Activated naive CD4-positive, alpha-beta T cell treated with anti-CD3 and anti-CD28 coated beads, Interleukin-2, amount 50 U/mL, for 16 hours (primary cell): Measurements from ENCODE around the gene PEMT.

Source experiments
- DNase-seq: peaks from one replicate; pipeline ENCODE4 v3.0.0-alpha.2; 2020

PEMT gene

DNA sequence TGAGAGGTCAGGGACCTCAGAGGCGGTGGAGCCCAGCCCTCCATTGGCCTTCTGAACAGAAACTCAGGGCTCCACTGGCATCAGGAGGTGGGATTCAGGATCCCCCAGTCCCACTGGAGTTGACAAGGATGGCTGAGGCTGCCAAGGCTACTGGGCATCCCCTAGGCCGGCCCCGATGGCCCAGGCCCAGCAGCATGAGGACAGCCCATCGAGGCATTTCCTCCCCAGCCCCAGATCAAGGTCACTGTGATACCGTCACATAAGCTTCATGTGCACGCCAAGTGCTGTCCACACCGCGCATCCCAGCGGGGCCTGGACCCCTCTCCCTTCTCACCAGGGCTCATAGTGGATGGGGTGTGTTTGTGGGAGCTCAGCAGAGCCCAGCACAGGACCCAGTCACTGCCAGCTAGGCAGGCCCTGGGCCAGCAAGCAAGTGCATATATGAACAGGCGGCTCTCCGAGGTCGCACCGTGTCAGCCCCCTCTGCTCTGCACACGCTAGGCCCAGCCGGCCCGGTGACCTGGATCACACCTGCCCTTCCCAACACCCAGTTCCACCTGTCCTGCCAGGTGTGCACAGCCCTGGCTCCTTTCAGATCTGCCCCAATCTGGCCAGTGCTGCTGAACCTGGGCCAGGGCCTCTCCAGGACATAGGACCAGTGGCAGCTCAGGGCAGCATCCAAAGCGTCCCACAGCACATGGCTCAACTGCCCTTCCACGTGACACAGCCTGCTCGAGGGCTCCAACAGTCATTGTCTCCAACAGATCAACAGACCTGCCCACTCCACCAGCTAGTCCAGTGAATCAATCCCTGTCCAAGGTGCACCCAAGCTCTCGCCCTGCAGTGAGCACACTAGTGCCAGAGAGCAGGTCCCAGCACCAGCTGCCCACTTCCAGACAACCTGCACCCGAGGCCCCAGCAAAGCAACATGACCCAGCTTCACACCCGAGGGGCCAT is 62.5 kb downstream of the PEMT start:
- no peak for DNase-seq

DNA sequence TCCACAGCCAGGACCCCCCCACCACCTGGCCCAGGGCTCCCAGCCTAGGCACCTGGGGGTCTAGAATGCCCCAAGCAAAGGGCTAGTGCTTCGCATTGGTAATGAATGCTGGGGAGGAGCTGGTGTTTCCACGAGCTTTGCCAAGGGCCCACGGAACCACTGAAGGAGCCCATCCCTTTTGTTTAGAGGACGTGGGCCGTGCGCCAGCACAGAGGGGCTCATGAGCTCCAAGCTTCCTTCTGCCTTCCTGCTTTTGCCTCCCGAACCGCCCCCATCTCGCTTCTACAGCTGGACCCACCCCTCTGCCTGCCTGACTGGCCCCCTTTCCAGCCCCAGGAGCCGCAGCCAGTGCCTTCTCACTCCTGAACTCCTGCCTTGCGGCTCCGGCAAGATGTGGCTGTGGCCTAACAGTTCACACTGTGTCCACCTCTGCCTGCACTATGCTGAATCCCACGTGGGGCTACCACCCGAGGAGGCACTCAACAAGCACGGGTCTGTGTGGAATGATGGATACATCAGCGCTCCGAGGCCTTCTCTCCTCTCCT is 63.5 kb downstream of the PEMT start:
- no peak for DNase-seq

- DNase-seq = no peak
These were observed 64.0 kb downstream of the PEMT start for GRCh38 chr17:17527534-17527933.

GRCh38 chr17:17526369-17526768 is 65.1 kb downstream of the PEMT start:
- DNase-seq = no peak

DNA sequence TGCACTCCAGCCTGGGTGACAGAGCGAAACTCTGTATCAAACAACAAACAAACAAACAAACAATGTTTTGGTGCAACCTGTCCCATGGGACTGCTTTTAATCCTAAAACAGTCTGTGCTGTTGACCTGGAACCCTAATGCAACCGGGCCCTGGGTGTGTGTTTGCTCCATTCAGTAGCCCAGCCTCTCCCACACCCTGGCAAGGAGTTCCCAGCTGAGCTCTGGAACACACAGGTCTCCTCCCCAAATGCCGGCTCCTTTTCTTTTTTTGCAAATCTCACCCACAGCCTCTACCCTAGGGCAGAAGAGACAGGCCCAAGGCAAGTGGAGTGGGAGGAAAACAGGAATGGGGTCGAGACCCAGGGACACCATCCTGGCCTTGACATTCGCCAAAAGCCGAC is 65.6 kb downstream of the PEMT start:
- DNase-seq = no peak

- no peak for DNase-seq
These were observed 66.2 kb downstream of the PEMT start for GRCh38 chr17:17525311-17525710.

DNA sequence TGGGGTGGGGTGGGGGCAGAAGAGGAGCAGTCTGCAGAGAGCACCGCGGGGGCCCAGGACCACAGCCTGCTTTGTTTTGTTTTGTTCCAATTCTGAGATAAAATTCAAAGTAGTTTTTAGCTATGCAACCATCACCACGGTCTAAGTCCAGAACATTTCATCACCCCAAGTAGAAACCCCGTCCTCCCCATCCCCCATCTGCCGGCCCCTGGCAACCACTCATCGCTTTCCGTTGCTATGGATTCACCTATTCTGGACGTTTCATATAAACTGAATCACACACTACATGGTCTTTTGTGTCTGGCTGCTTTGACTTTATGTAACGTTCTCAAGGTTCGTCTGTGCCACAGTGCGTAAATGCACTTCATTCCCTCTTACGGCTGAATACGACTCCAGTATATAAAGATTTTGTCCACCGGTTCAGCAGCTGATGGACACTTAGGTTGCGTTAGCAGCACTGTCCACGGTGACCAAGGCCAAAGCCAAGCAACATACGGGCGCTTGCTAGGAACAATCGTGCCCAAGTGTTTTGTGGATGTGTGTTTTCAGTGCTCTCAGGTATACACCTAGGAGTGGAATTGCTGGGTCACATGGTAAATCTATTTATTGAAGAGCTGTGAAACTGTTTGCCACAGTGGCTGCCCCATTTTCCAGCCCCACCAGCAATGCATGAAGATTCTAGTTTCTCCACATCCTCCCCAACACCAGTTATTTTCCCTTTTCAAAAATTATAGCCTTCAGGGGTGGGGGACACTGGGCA is 67.6 kb downstream of the PEMT start:
- DNase-seq = no peak

GRCh38 chr17:17523001-17523730 is 68.3 kb downstream of the PEMT start:
- no peak for DNase-seq

DNA sequence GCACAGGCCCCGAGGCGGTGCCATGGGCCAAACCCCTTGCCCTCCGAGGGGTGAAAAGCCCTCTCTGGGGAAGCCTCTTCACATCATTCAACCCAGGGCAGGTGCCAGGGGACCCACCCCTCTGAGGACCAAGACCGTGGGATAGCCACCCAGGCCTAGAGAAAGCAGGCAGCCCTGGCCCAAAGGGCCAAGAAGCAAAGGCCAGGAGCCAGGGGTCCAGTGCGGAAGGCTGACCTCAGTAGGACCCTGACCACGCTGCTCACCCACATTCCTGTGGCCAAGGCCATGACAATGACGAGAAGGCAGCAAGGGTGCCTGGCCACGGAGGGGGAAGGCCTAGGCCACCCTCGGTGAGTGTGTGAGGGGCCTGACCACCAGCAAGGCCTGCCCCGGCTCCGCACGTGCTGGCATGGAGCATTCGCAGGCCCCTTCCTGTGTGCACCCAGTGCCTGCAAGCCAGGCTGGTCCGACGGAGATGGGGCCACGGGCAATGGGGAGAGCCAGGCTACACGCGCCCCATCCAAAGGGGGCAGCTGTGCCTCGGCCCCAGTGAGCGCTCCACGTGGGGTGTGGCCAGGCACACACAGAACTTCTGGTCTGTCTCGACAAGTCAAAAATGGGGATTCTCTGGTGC is 70.8 kb downstream of the PEMT start:
- no peak for DNase-seq

GRCh38 chr17:17519886-17520285 is 71.6 kb downstream of the PEMT start:
- DNase-seq = no peak

DNA sequence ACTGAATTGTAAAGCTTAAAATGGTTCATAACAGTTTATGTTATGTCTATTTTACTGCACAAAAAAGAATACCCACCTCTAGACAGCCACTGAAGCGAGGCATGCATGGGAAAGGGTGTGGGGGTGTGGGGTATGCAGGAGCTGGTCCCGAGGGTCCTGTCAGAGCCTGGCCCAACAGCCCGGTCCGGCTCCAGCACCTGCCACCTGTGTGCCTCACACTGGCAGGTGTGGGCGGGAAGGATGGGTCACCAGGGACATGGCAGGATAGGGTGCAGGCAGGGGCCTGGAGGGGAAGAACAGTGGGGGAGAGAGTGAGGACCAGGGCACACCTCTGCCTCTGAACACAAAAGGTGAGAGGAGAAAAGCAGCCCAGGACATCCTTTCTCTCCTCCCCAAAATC is 72.6 kb downstream of the PEMT start:
- DNase-seq = no peak

DNA sequence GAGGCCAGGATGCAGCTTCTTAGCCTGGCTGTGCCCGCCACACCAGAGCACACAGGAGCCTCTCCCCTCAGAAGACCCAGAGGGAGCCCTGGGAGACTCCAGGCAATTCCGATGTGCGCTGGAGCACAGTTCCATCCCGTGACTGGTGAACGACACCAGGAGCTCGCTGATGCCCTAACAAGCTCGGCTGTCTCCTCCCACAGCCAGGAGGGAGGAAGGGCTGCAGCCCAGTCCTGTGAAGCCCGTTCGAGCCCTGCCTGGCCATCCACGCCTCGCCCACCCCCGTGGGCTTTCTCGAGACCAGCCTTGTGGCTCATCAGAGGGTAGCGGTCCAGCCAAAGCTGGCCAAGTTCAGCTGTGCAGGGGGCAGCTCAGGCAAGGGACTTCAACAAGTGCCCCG is 73.5 kb downstream of the PEMT start:
- no peak for DNase-seq

DNA sequence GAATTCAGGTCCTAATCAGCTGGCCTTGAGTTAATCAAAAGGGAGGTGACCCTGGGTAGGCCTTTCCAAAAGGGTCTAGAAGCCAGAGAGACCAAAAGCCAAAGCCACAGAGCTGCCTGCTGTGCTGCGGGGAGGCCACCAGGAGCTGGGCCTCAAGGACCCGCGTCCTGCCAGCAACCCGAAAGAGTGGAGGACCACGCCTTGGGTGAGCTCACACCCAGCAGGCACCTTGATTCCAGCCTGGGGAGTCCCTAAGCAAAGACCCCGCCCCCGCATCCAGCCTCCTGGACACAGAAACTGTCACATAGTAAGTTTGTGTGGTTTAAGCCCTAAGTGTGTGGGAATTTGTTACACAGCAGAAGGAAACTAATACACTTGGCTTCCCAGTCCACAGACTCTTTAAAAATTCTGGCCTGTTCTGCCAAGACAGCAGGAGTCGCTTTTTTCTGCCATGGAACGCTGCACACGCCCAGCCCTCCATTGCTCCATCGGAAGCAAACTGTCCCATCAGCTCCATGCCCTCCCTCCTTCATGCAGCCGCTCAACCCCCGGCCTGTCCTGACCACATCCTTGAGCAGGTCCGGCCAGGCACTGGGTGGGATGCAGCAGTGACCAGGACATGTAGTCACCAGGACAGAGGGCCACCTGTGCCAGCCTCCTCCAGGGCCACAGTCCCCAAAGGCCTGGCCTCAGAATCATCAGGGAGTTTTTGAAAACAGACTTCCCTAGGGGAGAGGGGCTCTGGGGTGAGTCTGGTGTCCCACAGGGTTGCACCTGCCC is 74.4 kb downstream of the PEMT start:
- no peak for DNase-seq

GRCh38 chr17:17515934-17516930 is 75.3 kb downstream of the PEMT start:
- DNase-seq = no peak

- DNase-seq = no peak
These were observed 76.2 kb downstream of the PEMT start for GRCh38 chr17:17514993-17515933.

- DNase-seq = no peak
These were observed 77.0 kb downstream of the PEMT start for GRCh38 chr17:17514361-17514992.

GRCh38 chr17:17513626-17514025 is 77.9 kb downstream of the PEMT start:
- DNase-seq = no peak

DNA sequence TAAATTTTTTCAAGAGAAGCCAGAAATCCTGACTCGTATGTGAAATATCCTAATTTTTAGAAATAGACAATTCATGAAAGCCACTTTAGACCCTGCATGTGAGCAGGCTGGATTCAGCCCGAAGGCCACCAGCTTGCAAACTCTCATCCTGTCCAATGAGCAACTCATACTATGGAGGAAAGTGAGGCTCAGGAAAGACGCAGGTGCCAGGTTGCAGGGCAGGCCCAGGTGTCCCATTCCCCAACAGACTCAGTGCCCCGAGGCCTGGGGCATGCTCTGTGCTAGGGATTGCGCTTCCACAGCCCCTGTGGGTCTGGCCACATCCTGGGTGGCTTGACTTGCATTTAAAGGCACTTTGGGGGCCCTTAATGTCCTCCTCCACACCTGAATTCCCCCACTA is 78.6 kb downstream of the PEMT start:
- DNase-seq = no peak
